Measurements from ENCODE around the gene ALK.

Gene ALK

GRCh38 chr2:29433920-29434319 lies 487.5 kb downstream of the ALK start:
- DNase-seq: no peak

GRCh38 chr2:29433128-29433527 lies 488.3 kb downstream of the ALK start:
- DNase-seq: no peak

GRCh38 chr2:29431485-29431884 lies 489.9 kb downstream of the ALK start:
- DNase-seq: no peak

GRCh38 chr2:29430382-29431112 lies 490.8 kb downstream of the ALK start:
- DNase-seq: no peak

- no peak for DNase-seq
Measured at GRCh38 chr2:29426354-29426753, 495.0 kb downstream of the ALK start.

GRCh38 chr2:29425866-29426265 lies 495.5 kb downstream of the ALK start:
- DNase-seq: no peak

- no peak for DNase-seq
Measured at GRCh38 chr2:29423061-29423666, 498.2 kb downstream of the ALK start.

GRCh38 chr2:29420999-29421782 lies 500.2 kb downstream of the ALK start:
- DNase-seq: no peak

GRCh38 chr2:29420464-29420863 lies 500.9 kb downstream of the ALK start:
- DNase-seq: no peak

- no peak for DNase-seq
Measured at GRCh38 chr2:29417630-29418029, 503.8 kb downstream of the ALK start.

GRCh38 chr2:29412197-29412925 lies 509.0 kb downstream of the ALK start:
- no peak for DNase-seq

GRCh38 chr2:29405707-29406106 lies 515.7 kb downstream of the ALK start:
- DNase-seq: no peak

- DNase-seq: no peak
Measured at GRCh38 chr2:29405266-29405665, 516.1 kb downstream of the ALK start.

- no peak for DNase-seq
Measured at GRCh38 chr2:29401994-29402393, 519.4 kb downstream of the ALK start.

- no peak for DNase-seq
Measured at GRCh38 chr2:29400930-29401653, 520.3 kb downstream of the ALK start.

GRCh38 chr2:29398384-29399237 lies 522.8 kb downstream of the ALK start:
- no peak for DNase-seq

- no peak for DNase-seq
Measured at GRCh38 chr2:29397713-29398112, 523.7 kb downstream of the ALK start.

GRCh38 chr2:29397039-29397438 lies 524.3 kb downstream of the ALK start:
- DNase-seq: no peak

- DNase-seq: no peak
Measured at GRCh38 chr2:29394981-29395350, 526.4 kb downstream of the ALK start.

- DNase-seq: no peak
Measured at GRCh38 chr2:29394311-29394980, 526.9 kb downstream of the ALK start.

GRCh38 chr2:29393676-29394075 lies 527.7 kb downstream of the ALK start:
- no peak for DNase-seq

All from CD4-positive, alpha-beta T cell treated with Interleukin-4 for 1 hour (primary cell).